Right hindlimb (tissue), 1 donor: Measurements from ENCODE around the gene DNAH6.

ENCODE experiments used
- DNase-seq: peaks from one replicate; pipeline ENCODE4 v3.0.0-alpha.2; 2018

The DNAH6 gene

GRCh38 chr2:84807063-84807485 is 290.8 kb downstream of the DNAH6 start:
- DNase-seq = peak; percentile 44

DNA sequence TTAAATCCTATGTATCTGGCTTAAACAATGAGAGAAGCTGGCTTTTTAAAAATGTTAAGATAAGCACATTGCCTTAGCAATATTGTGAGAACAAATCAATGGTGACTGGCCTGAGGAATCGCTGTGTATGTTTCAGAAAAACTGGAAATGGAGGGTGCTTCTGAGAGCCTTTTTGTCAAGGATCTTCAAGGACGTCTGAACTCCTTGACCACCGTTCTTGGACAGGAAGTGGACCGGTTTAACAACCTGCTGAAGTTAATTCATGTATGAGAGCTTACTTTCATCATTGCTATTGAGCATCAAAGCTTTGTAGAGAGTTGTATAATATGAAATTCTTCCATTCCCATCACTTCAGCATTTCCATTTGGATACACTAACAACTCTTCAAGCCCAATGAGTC is 292.0 kb downstream of the DNAH6 start:
- DNase-seq = no peak

- no peak for DNase-seq
Measured at GRCh38 chr2:84811839-84812431, 295.6 kb downstream of the DNAH6 start.

DNA sequence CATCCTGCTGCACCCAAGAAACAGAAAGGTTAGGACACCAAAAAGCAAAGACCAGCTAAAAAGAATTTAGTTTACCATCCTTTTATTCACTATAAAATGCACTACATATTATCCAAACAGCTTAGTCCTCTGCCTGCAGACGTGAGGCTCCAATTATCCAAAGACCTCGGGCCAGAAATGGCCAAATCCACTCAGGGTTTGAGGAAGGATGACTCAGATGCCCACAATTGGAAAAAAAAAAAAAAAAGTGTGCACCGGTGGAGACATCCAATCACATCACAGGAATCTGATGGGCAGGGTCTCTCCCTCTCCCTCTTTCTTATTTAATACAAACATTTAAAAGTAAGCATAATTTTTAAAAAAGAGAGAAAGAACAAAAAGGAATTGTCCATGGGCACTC is 298.8 kb downstream of the DNAH6 start:
- DNase-seq = no peak

GRCh38 chr2:84816426-84817026 is 300.2 kb downstream of the DNAH6 start:
- DNase-seq = no peak

GRCh38 chr2:84817239-84817655 is 300.9 kb downstream of the DNAH6 start:
- DNase-seq = no peak

GRCh38 chr2:84821806-84822205 is 305.5 kb downstream of the DNAH6 start:
- DNase-seq = no peak

DNA sequence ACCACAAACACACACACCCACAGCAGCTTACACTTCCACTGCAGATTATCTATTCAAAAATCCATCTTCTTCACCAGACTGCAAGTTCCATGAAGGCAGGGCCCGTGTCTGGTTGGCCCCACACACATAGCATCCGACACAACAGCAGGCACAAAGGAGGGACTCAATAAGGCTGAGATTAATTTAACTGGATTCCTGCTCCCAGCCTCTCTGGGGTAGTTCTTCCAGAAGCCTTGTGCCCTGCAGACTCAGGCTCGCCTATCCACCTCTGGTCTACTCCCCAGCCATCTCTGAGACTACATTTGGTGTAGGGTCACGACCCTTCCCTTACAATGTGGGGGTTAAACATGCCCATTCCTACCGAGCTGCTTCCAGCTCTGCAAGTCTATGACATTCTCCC is 306.9 kb downstream of the DNAH6 start:
- DNase-seq = no peak

GRCh38 chr2:84823788-84824187 is 307.5 kb downstream of the DNAH6 start:
- DNase-seq = no peak

GRCh38 chr2:84827978-84828575 is 311.8 kb downstream of the DNAH6 start:
- no peak for DNase-seq

- DNase-seq = no peak
Measured at GRCh38 chr2:84829693-84830092, 313.4 kb downstream of the DNAH6 start.

- no peak for DNase-seq
Measured at GRCh38 chr2:84830095-84830494, 313.8 kb downstream of the DNAH6 start.

- no peak for DNase-seq
Measured at GRCh38 chr2:84830758-84831500, 314.6 kb downstream of the DNAH6 start.

DNA sequence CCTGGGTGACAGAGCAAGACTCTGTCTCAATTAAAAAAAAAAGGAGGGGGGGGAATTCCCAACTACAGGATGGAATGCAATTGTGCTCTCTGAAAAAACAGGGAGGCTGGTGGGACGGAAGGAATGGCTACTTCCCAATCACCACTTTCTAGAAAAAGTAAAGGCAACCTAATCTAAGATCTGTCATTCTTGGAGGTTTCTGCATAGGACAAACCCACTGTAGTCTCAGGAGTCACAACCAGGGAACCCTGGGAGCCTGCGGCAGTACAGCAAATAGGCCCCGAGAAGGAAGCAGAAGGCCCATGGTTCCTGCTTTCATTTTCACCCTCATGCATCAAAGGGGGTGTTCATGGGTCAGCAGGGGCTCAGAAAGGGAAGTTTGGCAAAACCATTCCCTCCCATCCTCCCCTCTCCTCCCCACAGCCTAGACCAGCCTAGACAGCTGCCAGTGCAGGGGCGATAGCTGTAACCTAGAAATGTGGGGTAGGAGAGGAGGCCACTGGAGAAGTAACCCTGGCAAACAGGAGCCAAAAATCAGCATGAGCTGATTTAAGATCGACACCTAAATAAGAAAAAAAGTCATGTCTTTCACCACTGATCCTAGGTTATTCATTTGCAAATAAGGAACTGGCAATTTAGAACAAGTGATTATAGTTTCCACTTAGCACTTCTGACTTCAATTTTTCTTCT is 316.6 kb downstream of the DNAH6 start:
- DNase-seq = peak; percentile 28

DNA sequence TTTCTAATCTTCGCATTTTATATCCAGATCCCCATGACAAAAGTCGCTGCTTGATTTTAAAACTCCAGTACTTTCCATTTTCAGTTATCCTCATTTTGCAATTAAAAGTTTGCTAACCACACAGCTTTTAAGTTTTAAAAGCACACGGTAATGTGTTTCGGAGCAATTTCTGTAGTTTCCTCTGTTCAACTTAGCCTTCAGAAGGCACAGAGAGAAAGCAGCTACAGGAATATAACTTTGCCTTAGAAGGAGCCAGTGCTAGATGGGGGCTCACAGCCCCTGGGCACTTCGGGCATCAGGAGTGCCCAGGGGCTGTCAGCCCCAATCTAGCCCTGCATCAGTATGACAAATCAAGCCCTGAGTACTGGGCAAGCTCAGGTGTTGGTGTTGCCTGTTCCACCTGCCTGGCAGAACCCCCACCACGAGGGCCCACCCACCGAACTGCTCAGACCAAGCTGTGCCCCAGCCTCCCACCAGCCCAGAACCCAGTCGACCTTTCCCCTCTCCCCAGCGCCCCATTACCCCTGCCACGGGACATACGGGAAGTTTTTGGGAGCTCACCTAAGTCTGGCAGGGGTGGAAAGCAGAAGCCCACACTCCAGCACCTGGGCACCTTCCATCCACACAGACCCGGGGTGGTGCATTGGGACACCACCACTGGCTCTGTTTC is 317.3 kb downstream of the DNAH6 start:
- no peak for DNase-seq

DNA sequence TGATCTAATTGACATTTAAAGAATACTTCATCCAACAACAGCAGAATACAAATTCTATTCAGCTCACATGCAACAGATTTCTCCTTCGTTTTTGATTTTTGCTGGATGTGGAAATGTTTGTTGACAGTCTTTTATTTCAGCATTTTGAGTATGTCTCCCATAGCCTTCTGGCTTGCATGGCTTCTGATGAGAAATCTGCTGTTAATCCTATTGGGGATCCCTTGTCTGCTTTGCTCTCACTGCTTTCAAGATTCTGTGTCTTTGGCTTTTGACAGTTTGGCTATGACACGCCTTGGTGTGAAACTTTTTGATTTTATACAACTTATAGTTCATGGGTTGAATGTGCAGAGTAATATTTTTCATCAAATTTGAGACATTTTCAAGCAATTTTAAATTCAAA is 319.9 kb downstream of the DNAH6 start:
- no peak for DNase-seq

- no peak for DNase-seq
Measured at GRCh38 chr2:84838434-84839145, 322.3 kb downstream of the DNAH6 start.

DNA sequence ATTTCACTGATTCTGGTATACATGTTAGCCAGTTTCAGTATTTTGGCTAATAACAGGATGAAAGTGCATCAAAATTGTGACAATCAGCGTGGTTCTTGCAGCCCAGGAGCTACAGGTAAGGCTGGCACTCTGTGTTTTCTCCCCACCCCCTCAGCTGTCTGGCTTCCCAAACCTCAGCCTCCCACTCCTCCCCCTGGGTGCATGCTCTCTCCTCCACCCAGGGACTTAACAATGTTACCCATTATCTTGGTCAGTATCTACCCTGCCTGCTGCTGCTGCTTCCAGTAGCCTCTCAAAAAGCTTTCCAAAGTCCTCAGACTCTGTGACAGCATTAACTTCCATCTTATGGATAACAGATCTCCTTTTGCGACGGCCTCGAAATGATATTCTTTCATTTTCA is 323.6 kb downstream of the DNAH6 start:
- no peak for DNase-seq

- DNase-seq = no peak
Measured at GRCh38 chr2:84840306-84840705, 324.0 kb downstream of the DNAH6 start.

DNA sequence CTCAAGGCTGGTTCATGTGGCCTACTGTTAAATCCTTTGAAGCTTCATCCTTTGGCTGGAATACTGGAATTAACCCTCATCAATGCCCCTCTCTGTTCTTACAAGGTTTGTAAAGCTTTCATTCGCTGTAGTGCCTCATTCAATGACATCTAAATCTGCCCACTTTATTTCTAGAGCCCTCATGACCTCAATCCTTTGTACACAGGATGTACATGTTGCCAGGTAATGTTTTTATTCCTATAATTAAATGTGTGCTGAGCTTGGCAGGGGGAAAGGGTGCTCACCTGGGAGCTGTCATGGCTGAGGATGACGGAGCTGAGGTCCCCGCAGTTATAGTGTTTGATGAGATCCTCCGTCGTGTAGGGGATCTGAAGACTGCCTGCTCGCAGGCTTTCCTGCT is 325.3 kb downstream of the DNAH6 start:
- DNase-seq = no peak

DNA sequence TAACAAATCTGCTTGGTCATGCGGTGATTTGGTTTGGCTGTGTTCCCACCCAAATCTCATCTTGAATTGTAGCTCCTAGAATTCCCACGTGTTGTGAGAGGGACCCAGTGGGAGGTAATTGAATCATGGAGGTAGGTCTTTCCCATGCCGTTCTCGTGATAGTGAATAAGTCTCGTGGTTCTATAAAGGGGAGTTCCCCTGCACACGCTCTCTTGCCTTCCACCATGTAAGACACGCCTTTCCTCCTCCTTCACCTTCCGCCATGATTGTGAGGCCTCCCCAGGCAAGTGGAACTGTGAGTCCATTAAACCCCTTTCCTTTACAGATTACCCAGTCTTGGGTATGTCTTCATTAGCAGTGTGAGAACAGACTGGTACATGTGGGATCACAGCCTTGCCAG is 327.8 kb downstream of the DNAH6 start:
- DNase-seq = no peak

GRCh38 chr2:84846041-84846663 is 329.9 kb downstream of the DNAH6 start:
- DNase-seq = no peak
